Colonic mucosa (tissue), 4 donors: Measurements from ENCODE around the gene IFITM5. TPM values are rescaled to one million over a fixed set of nuclear protein-coding genes. Genes with fewer than 3 reads are reported as not detected.
"Not testable (repeated sequence)": the region's sequence is repeated elsewhere in the genome, so short reads cannot be mapped to it uniquely, and the experiment has no call there.

ENCODE experiments used
- DNase-seq: peaks from one replicate; pipeline ENCODE4 v3.0.0-alpha.2; 2020
- H3K27ac ChIP-seq: fragments of 200-600 bp; one replicate; pipeline ENCODE4 v1.8.0; 2021
- H3K27me3 ChIP-seq: fragments of 200-600 bp; one replicate; pipeline ENCODE4 v1.8.0; 2021
- H3K36me3 ChIP-seq: fragments of 200-600 bp; one replicate; pipeline ENCODE4 v1.8.0; 2021
- H3K4me1 ChIP-seq: fragments of 200-600 bp; one replicate; pipeline ENCODE4 v1.8.0; 2021; ENCODE audit warnings: mild to moderate bottlenecking
- H3K4me3 ChIP-seq: fragments of 200-600 bp; one replicate; pipeline ENCODE4 v1.8.0; 2021
- H3K9ac ChIP-seq, 2 donors: one replicate each; pipeline ENCODE4 v1.7.0; 2013; ENCODE audit warnings: control low read depth in 2 of 2, low read depth in 2 of 2, low read length in 2 of 2
- H3K9me3 ChIP-seq: fragments of 200-600 bp; one replicate; pipeline ENCODE4 v1.8.0; 2021
- intact Hi-C: fragments of 100-400 bp; cut with DNase I; formaldehyde crosslinking; loops from one replicate; pipeline ENCODE4 v1.14.1; 2022
- total RNA-seq, 2 donors: library from RNA; stranded (reverse); fragmentation: NEBNext Ultra II Directional in 1 of 2; extraction: Animal tissue kit (Norgen Biotek cat#: 25700) in 1 of 2; gene quantifications; one replicate each; pipeline ENCODE4 v1.2.1, GENCODE V29; 2021
- TF ChIP-seq, protein P1 (sequence below): fragments of 200-600 bp; IDR thresholded peaks from one replicate; pipeline ENCODE4 v1.8.0; 2022; ENCODE audit warnings: antibody characterized with exemption, mild to moderate bottlenecking
- donor health status: healthy.
- donor health status: DM: no; HTN: no; CAD: no.
- donor health status: DM: no; HTN: no; CAD: no.

The IFITM5 gene
- total RNA-seq, 2 donors from 2014 or later = not detected

DNA sequence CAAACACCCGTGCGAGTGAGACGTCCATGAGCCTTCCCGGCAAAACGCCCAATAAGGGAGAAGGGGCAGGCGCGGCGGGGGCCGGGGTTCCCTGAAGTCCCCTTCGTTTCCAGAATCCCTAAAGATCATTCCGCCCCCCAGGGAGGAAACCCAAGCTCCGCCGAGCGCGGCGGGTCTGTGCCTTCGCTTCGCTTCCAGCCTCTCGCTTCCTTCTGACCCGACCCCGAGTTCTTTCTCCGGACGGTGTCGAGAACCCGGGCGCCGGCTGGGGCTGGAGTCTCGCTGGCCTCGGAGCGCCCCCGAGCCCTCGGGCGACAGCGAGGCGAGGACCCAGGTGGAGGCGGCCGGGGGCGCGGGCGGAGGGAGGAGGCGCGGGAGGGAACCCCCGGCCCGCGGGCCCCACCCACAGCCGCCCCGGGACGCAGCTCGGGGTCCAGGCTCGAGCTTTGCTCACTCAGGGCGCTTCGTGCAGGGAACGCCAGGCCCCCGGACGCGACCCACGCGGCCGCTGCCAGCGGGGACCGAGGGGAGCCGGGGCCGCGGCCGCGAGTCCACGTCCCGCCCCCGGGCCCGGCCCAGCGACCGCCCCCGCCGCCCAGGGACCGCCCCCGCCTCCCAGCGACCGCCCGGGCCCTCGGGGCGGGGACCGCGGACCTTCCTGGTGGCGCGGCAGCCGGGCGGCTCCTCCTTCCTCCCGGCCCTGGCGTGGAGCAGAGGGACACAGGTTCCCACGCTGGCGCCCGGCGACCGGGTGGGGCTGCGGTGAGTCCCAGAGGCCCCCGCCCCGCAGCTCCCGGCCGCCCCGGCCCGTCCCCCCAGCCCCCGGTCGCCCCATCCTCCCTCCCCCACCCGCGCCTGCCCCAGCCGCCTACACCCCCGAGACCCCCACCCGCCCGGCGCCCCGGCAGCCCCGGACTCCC is 10.6 kb downstream of the IFITM5 start, which contains the start of gene PGGHG:
Gene PGGHG, plus strand, starts transcription at position 649 of the 920 bp plus-strand sequence. CDS start 691 bp downstream, outside the sequence.
- Histone ChIP-seq H3K9ac (peak within 1 kb of the TSS; percentile 76 to 77), H3K4me3 (peak within 1 kb of the TSS; percentile 73), H3K4me1 (no peaks in the 10 kb centered on the region), H3K27ac (peak within 1 kb of the TSS; percentile 44), H3K36me3 (no peaks in the 10 kb centered on the region), H3K9me3 (no peaks in the 10 kb centered on the region), H3K27me3 (peaks cover 6% of the 10 kb centered on the region)
- DNase-seq = peak; percentile 84
- TF ChIP-seq, protein P1, sequence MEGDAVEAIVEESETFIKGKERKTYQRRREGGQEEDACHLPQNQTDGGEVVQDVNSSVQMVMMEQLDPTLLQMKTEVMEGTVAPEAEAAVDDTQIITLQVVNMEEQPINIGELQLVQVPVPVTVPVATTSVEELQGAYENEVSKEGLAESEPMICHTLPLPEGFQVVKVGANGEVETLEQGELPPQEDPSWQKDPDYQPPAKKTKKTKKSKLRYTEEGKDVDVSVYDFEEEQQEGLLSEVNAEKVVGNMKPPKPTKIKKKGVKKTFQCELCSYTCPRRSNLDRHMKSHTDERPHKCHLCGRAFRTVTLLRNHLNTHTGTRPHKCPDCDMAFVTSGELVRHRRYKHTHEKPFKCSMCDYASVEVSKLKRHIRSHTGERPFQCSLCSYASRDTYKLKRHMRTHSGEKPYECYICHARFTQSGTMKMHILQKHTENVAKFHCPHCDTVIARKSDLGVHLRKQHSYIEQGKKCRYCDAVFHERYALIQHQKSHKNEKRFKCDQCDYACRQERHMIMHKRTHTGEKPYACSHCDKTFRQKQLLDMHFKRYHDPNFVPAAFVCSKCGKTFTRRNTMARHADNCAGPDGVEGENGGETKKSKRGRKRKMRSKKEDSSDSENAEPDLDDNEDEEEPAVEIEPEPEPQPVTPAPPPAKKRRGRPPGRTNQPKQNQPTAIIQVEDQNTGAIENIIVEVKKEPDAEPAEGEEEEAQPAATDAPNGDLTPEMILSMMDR = no peak
- intact Hi-C loops = no loop called here

DNA sequence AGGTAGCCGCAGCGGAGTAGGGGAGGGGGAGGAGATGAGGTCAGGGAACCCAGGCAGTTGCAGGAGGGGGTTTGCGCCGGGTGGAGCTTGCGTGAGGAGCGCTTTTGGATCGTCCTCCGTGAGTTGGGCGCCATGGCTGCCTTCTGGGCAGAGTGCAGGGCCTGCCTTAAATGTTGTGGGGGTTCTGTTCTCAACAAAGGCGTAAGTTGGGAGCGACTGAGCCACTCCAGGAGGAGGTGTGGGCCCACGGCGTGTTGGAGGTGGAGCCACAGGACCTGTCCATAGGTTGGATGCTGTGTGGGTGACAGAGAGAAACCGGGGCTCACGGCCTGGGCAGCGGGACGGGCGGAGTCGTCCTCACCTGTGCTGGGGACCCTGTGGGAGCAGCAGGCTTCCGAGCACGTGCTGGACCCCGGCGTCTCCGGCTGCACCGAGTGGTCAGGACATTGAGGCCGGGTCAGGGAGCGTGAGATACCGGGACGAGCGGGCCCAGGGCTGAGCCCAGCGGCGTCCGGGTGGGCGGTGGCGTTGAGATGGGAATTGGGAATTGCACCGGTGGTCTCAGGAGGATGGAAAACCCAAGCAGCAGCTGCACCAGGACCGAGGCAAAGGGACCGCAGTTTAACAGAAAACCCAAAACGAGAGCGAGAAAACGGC is 11.4 kb downstream of the IFITM5 start:
- H3K36me3 ChIP-seq = no peaks in the 10 kb centered on the region
- H3K9me3 ChIP-seq = no peaks in the 10 kb centered on the region
- H3K9ac ChIP-seq = peak overlapping the region; percentile 76 to 77

DNA sequence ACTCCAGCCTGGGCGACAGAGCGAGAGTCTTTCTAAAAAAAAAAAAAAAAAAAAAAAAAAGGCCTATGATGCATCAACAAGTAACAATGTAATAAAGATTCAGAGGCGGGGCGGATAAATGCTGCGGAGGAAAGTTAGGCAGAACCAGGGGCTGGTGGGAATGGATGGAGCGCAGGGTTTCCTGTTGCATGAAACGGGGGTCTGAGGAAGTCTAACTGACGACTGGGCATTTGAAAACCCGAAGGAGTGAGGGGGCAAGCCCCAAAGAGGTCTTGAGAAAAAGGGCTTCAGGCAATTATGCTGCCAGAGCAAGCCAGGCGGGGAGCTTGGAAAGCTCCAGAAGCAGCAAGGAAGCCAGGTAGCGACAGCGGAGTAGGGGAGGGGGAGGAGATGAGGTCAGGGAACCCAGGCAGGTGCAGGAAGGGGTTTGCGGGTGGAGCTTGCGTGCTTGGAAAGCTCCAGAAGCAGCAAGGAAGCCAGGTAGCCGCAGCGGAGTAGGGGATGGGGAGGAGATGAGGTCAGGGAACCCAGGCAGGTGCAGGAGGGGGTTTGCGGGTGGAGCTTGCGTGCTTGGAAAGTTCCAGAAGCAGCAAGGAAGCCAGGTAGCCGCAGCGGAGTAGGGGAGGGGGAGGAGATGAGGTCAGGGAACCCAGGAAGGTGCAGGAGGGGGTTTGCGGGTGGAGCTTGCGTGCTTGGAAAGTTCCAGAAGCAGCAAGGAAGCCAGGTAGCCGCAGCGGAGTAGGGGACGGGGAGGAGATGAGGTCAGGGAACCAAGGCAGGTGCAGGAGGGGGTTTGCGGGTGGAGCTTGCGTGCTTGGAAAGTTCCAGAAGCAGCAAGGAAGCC is 12.1 kb downstream of the IFITM5 start:
- H3K36me3 ChIP-seq, H3K4me3 ChIP-seq, H3K4me1 ChIP-seq, H3K27ac ChIP-seq, DNase-seq, intact Hi-C loops, H3K9me3 ChIP-seq: not testable (repeated sequence)
- peaks cover 17% of the 10 kb centered on the region for H3K27me3 ChIP-seq
- peak overlapping the region in 1 of 2 donors; percentile 55 for H3K9ac ChIP-seq

More for the DNA sequence above, 11.4 kb downstream of the IFITM5 start:
- peaks cover 9% of the 10 kb centered on the region for H3K27me3 ChIP-seq
- TF ChIP-seq, protein P1 = no peak
- intact Hi-C loops = no loop called here
- peak overlapping the region; percentile 44 for H3K27ac ChIP-seq
- DNase-seq = no peak
- no peaks in the 10 kb centered on the region for H3K4me1 ChIP-seq
- H3K4me3 ChIP-seq = peak overlapping the region; percentile 73

DNA sequence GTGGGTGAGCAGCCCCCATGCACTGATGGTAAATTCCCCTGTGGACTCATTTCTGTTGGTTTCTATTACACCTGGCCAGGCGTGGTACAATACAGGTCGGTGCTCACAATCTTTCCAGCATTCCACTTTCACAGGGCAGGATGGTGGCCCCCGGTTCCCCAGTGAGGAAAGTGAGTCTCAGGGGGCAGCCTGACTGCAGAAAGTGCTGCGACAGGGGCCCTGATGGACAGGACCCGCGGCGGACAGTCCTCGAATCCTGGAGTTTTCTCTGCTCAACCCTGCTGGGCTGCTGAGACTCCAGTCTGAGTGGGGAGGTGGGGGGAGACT is 13.5 kb downstream of the IFITM5 start:
- Histone ChIP-seq H3K4me3 (no peak overlapping the region), H3K27me3 (peaks cover 30% of the 10 kb centered on the region), H3K36me3 (no peaks in the 10 kb centered on the region), H3K4me1 (peaks cover 4% of the 10 kb centered on the region), H3K27ac (no peak overlapping the region), H3K9ac (no peak overlapping the region), H3K9me3 (no peaks in the 10 kb centered on the region)
- intact Hi-C loops = no loop called here
- no peak for DNase-seq
- TF ChIP-seq, protein P1 = no peak

DNA sequence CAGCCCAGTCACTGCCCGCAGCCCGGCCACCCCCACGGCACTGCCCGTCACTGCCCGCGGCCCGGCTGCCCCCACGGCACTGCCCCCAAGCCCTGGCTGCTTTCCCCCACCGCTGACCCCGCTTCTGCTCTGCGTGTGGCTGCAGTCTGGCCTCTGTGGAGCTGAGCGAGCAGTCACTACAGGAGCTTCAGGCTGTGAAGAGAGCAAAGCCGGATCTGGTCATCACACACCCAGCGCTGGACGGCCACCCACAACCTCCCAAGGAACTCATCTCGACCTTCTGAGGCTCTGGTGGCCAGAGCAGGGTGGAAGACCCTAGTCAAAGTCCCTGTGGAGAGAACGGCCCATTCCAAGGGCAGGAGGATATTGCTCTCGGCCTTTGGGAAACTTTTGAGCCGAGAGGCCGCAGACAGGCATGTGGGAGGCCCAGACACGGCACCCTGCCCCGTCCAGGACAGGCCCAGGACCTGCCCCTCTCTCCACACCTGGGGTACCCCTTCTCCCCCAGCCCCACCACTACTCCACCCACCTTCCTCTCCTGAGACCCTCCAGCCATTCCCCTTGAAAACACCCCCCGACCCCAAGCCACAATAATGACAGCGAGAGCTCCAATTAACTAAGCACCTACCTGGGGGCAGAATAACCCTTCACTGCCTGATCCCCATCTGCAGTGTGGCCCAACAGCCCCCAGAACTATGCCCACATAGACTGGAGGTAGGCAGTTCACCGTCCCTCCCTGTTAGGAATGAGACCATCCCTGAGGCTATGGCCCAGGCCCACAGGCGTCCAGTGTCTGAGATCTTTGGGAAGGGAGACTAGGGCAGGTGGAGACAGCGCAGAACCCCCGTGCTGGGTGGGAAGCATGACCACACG is 14.1 kb downstream of the IFITM5 start:
- H3K9me3 ChIP-seq = no peaks in the 10 kb centered on the region
- DNase-seq = no peak
- H3K27ac ChIP-seq = no peak overlapping the region
- H3K9ac ChIP-seq = no peak overlapping the region
- no peaks in the 10 kb centered on the region for H3K36me3 ChIP-seq
- peaks cover 36% of the 10 kb centered on the region for H3K27me3 ChIP-seq
- TF ChIP-seq, protein P1 = no peak
- intact Hi-C loops = no loop called here
- H3K4me3 ChIP-seq = no peak overlapping the region
- peaks cover 7% of the 10 kb centered on the region for H3K4me1 ChIP-seq
